NCI-H524 treated with DMSO at 0.1 percent for 48 hours (cell line): ENCODE measurements around the gene RAP2B.
"Not testable (repeated sequence)": the region's sequence is repeated elsewhere in the genome, so short reads cannot be mapped to it uniquely, and the experiment has no call there.

ENCODE experiments used
- DNase-seq: peaks from one replicate; lab custom pipeline; 2025; lab: John Stamatoyannopoulos, UW

The RAP2B gene

GRCh38 chr3:153193786-153194476 is 31.9 kb downstream of the RAP2B start:
- not testable (repeated sequence) for DNase-seq

DNA sequence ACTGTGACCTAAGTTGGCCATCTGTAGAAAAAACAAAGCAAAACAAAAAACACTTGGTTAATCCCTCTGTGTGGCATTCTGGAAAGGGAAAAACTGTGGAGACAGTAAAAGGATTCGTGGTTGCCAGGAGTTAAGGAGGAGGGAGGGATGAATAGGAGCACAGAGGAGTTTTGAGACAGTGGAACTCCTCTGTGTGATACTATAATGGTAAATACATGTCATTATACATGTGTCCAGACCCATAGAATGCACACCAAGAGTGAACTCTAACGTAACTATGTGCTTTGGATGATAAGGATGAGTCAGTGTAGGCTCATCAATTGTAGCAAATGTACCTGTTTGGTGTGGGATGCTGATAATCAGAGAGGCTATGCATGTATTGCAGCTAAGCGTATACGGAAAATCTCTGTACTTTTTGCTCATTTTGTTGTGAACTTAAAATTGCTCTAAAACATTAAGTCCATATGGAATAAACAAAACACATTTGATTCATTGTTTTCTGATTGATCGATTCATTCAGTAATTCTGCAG is 33.4 kb downstream of the RAP2B start:
- DNase-seq = no peak

- DNase-seq = no peak
Measured at GRCh38 chr3:153209596-153209995, 47.6 kb downstream of the RAP2B start.

DNA sequence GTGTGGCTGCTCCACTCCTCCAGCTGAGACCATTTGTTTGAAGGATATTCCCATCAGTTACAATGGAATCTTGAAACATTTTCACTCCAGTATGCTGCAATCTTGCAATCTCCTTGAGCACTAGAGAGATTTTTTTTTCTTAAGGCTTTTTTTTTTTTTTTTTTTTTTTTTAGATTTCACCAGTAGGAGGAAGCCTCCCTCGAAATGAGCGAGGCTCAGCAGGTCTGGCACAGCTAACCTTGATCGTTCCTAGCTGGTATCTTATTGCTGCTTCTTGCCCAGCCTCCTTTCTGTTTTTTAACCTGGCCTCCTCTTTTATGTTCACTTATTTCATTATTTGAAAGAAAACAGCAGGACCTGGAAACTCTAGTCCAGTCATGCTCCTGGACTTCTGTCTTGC is 48.1 kb downstream of the RAP2B start:
- DNase-seq = no peak

GRCh38 chr3:153210660-153211059 is 48.6 kb downstream of the RAP2B start:
- peak; percentile 93 for DNase-seq

- DNase-seq = no peak
Measured at GRCh38 chr3:153215497-153215896, 53.5 kb downstream of the RAP2B start.

DNA sequence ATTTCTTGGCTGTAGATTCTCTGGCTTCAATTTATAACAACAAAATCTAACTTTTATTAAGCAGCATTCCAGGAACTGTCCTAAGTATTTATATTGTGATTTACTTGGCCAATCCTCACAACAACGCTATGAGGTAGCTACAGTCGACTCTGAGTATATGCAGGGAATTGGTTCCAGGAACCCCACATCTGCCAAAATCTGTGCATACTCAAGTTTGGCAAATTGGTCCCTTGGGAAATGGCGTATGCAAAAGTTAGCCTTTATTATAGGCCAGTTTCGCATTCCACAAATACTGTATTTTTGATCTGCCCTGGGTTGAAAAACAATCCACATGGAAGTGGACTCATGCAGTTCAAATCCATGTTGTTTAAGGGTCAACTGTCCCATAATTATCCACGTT is 53.9 kb downstream of the RAP2B start:
- no peak for DNase-seq

GRCh38 chr3:153216928-153217327 is 54.9 kb downstream of the RAP2B start:
- no peak for DNase-seq

DNA sequence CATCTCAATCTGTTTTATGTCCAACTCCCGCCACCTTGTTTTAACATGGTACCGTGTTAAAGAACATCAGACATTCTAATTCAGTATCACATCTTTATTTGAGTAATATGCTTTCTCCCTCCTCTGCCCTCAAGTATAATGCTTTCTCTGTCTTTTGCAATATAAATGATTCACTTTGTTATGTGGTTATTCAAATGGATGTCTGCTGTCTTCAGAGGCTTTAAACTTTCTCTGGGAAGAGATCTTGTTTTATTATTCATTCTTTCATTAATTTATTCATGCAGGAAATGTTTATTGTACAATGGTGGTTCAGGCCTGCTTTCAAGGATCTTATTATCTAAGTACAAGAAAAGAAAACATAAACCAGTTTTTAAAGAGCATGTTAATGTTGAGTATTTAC is 57.1 kb downstream of the RAP2B start:
- DNase-seq = no peak
